HFFc6 (cell line): ENCODE results near the gene POLR2I. TPM values are rescaled to one million over a fixed set of nuclear protein-coding genes. Genes with fewer than 3 reads are reported as not detected.

ENCODE experiments used
- DNase-seq: peaks from one replicate; pipeline ENCODE4 v3.0.0-alpha.2; 2018
- H3K27ac Mint-ChIP-seq: 2 replicates; pipeline ENCODE4 v1.8.0; 2020; ENCODE audit warnings: mild to moderate bottlenecking, mixed read lengths
- H3K27me3 Mint-ChIP-seq: 2 replicates; pipeline ENCODE4 v1.8.0; 2021; ENCODE audit warnings: mild to moderate bottlenecking, moderate library complexity, mixed read lengths; ENCODE audit not compliant: insufficient read depth
- H3K36me3 Mint-ChIP-seq: 2 replicates; pipeline ENCODE4 v1.8.0; 2021; ENCODE audit warnings: low read depth, mixed read lengths
- H3K4me1 Mint-ChIP-seq: 2 replicates; pipeline ENCODE4 v1.8.0; 2020; ENCODE audit warnings: low read depth, mixed read lengths
- H3K4me3 Mint-ChIP-seq: 2 replicates; pipeline ENCODE4 v1.8.0; 2020; ENCODE audit warnings: mild to moderate bottlenecking, moderate library complexity, mixed read lengths
- H3K9me3 Mint-ChIP-seq: 2 replicates; pipeline ENCODE4 v1.8.0; 2020; ENCODE audit warnings: mild to moderate bottlenecking, mixed read lengths
- CTCF ChIP-seq: fragments of 200-600 bp; sonication (generic); IDR thresholded peaks from 2 replicates; pipeline ENCODE4 v1.5.0; 2021; ENCODE audit warnings: antibody characterized with exemption, mild to moderate bottlenecking
- total RNA-seq, 6 experiments: library from RNA; stranded (reverse); fragmentation: NEBNext Ultra II Directional; extraction: Animal tissue kit (Norgen Biotek cat#: 25700); gene quantifications; 2 replicates in 1 of 6; 3 replicates in 5 of 6; pipeline ENCODE4 v1.2.3, GENCODE V29; 2021

POLR2I gene
- total RNA-seq, 6 experiments from 2014 or later = 64.1 to 75.1 (median 69.2) TPM

- DNase-seq = no peak
- H3K27ac Mint-ChIP-seq = peak overlapping the region; percentile 82
- peaks cover 38% of the 10 kb centered on the region for H3K4me1 Mint-ChIP-seq
- peak overlapping the region; percentile 84 for H3K4me3 Mint-ChIP-seq
- H3K27me3 Mint-ChIP-seq = peaks cover 6% of the 10 kb centered on the region
- TF ChIP-seq CTCF = no peak
- no peaks in the 10 kb centered on the region for H3K9me3 Mint-ChIP-seq
- peaks cover 24% of the 10 kb centered on the region for H3K36me3 Mint-ChIP-seq
Measured at GRCh38 chr19:36152019-36152351, 37.3 kb upstream of the POLR2I start.

DNA sequence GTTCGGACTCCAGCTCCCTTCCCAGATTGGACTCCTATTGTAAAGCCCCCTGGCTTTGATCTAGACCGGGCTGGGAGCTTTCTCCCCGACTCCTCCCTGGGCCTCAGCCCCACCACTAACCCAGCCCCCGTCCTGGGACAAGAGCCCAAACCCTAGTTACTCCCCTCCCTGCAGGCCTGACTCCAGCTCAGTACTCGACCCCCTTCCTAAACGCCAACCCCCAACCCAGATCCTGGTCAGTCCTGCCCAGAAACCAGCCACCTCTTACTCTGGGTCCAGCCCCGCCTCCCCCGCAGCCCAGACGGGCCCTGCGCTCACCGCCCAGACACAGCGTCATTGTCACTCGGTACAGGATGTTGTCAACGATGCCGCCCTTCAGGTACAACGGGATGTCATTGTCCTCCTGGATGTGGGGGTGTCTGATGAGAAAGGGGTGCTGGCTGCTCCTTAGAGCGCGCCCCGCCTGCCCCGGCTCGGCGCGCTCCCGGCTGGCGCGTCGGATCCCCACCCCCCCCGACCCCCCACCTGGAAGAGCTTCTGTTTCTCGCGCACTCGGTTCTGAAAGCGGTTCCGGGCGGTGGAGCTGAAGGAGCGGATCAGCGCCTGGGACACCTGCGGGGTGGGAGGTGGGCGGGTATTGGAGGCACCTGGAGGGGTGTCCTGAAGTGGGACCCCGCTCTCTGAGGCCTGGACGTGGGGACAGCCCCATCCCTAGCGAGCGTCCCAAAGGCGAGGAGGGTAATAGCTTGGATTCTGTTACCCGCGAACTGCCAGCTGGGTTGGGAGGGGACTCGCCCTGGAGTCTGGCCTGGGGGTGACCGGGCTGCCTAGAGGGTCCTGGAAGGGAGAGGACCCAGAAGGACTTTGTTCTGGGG, 36.7 kb upstream of the POLR2I start:
- peaks cover 38% of the 10 kb centered on the region for H3K4me1 Mint-ChIP-seq
- no peaks in the 10 kb centered on the region for H3K9me3 Mint-ChIP-seq
- peak overlapping the region; percentile 85 for H3K27ac Mint-ChIP-seq
- H3K27me3 Mint-ChIP-seq = peaks cover 6% of the 10 kb centered on the region
- TF ChIP-seq CTCF = no peak
- H3K36me3 Mint-ChIP-seq = peaks cover 30% of the 10 kb centered on the region
- H3K4me3 Mint-ChIP-seq = peak overlapping the region; percentile 84
- DNase-seq = no peak

DNA sequence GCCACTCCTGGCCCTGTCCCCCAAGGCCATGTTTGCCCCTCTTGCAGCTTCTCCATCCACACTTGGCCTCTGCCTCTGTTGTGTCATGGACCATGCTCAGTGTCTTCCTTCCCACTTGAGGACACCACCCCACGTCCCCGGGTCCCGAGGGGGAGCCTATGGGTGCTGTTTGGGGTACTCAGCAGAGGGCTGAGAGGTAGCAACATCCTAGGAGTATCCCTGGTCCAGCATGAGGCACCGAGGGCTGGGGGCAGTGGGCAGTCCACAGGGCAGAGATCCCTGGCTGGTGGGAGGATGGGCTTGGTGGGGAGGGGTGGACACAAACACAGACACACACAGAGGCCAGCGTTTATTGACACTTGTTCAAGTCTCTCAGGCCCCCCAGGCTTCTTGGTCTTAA, 35.9 kb upstream of the POLR2I start:
- no peak for TF ChIP-seq CTCF
- DNase-seq = no peak
- H3K4me1 Mint-ChIP-seq = peaks cover 31% of the 10 kb centered on the region
- peaks cover 6% of the 10 kb centered on the region for H3K27me3 Mint-ChIP-seq
- peak overlapping the region; percentile 85 for H3K27ac Mint-ChIP-seq
- peak overlapping the region; percentile 84 for H3K4me3 Mint-ChIP-seq
- no peaks in the 10 kb centered on the region for H3K9me3 Mint-ChIP-seq
- H3K36me3 Mint-ChIP-seq = peaks cover 35% of the 10 kb centered on the region

- H3K4me3 Mint-ChIP-seq = no peak overlapping the region
- no peak for TF ChIP-seq CTCF
- no peak for DNase-seq
Measured at GRCh38 chr19:36149673-36150406, 35.2 kb upstream of the POLR2I start.

DNA sequence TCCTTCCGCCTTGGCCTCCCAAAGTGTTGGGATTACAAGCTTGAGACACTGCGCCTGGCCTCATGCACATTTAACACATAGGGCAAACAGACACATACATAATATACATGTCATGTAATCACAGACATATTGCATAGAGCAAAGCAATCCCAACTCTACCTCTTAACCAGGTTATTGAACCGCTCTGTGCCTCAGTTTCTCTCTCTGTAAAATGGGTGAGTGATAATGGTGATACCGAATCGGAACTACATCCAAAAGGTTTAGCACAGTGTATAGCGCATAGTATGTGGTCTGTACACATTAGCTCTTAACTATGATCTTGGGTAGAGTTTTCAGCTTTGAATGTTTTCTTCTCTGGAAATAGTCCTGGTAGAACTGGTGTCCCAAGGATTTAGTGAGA, 29.9 kb upstream of the POLR2I start:
- no peak for TF ChIP-seq CTCF
- peaks cover 5% of the 10 kb centered on the region for H3K9me3 Mint-ChIP-seq
- H3K4me1 Mint-ChIP-seq = peaks cover 15% of the 10 kb centered on the region
- peaks cover 57% of the 10 kb centered on the region for H3K36me3 Mint-ChIP-seq
- no peak overlapping the region for H3K4me3 Mint-ChIP-seq
- DNase-seq = no peak
- no peak overlapping the region for H3K27ac Mint-ChIP-seq
- H3K27me3 Mint-ChIP-seq = peaks cover 7% of the 10 kb centered on the region

More at GRCh38 chr19:36149673-36150406, 35.2 kb upstream of the POLR2I start:
- Mint-ChIP-seq H3K36me3 (peaks cover 37% of the 10 kb centered on the region), H3K4me1 (peaks cover 28% of the 10 kb centered on the region), H3K27ac (peak overlapping the region; percentile 85), H3K9me3 (no peaks in the 10 kb centered on the region), H3K27me3 (peaks cover 6% of the 10 kb centered on the region)
